Thymus (tissue), 11 donors: ENCODE measurements around the gene KIFC1. TPM values are rescaled to one million over a fixed set of nuclear protein-coding genes. Genes with fewer than 3 reads are reported as not detected.
A peak's percentile ranks its signal among the peaks of the same experiment; 100 is the strongest.

Experiments used
- DNase-seq, 9 donors: peaks; one replicate each; pipeline ENCODE4 v3.0.0-alpha.2; 2013; ENCODE audit warnings: low spot score in 9 of 9, low read depth in 6 of 9, missing footprints in 1 of 9
- H3K27ac ChIP-seq, 2 donors: one replicate each; pipeline ENCODE4 v1.5.1; 2013; ENCODE audit warnings: control low read depth in 1 of 2, low read depth in 1 of 2, low read length in 1 of 2, mild to moderate bottlenecking in 1 of 2, moderate library complexity in 1 of 2
- H3K27me3 ChIP-seq, 2 donors: one replicate each; pipeline ENCODE4 v1.5.1; 2013; ENCODE audit warnings: low read length in 1 of 2; ENCODE audit not compliant: control insufficient read depth in 2 of 2, insufficient read depth in 1 of 2
- H3K36me3 ChIP-seq, 2 donors: one replicate each; pipeline ENCODE4 v1.5.1; 2013; ENCODE audit warnings: low read length in 1 of 2, mild to moderate bottlenecking in 1 of 2, moderate library complexity in 1 of 2; ENCODE audit not compliant: control insufficient read depth in 2 of 2, insufficient read depth in 2 of 2
- H3K4me1 ChIP-seq, 2 donors: one replicate each; pipeline ENCODE4 v1.5.1; 2013; ENCODE audit warnings: low read length in 2 of 2; ENCODE audit not compliant: control insufficient read depth in 2 of 2, insufficient read depth in 2 of 2
- H3K4me3 ChIP-seq, 2 donors: one replicate each; pipeline ENCODE4 v1.5.1; 2013; ENCODE audit warnings: low read length in 2 of 2, control low read depth in 1 of 2, mild to moderate bottlenecking in 1 of 2
- H3K9me3 ChIP-seq, 2 donors: one replicate each; pipeline ENCODE4 v1.5.1; 2013; ENCODE audit warnings: low read length in 1 of 2, mild to moderate bottlenecking in 1 of 2; ENCODE audit not compliant: control insufficient read depth in 2 of 2, insufficient read depth in 1 of 2
- WGBS: extraction: QIAGEN DNeasy Blood & Tissue Kit; methylation state at CpG from one replicate; pipeline ENCODE4 v1.1.7; 2013; 5-methylcytosine and 5-hydroxymethylcytosine counted together
- polyA plus RNA-seq: library from polyadenylated mRNA; stranded (reverse); fragments of 200-250 nt; gene quantifications from one replicate; pipeline ENCODE4 v1.2.3, GENCODE V29; 2013
- total RNA-seq: library from RNA; stranded (reverse); fragments of 120-200 nt; gene quantifications from one replicate; pipeline ENCODE4 v1.2.4, GENCODE V29; 2013
- donor health status: healthy.

The KIFC1 gene
- total and polyA plus RNA-seq, 2 donors, result 5.5 to 34.3 TPM

DNA sequence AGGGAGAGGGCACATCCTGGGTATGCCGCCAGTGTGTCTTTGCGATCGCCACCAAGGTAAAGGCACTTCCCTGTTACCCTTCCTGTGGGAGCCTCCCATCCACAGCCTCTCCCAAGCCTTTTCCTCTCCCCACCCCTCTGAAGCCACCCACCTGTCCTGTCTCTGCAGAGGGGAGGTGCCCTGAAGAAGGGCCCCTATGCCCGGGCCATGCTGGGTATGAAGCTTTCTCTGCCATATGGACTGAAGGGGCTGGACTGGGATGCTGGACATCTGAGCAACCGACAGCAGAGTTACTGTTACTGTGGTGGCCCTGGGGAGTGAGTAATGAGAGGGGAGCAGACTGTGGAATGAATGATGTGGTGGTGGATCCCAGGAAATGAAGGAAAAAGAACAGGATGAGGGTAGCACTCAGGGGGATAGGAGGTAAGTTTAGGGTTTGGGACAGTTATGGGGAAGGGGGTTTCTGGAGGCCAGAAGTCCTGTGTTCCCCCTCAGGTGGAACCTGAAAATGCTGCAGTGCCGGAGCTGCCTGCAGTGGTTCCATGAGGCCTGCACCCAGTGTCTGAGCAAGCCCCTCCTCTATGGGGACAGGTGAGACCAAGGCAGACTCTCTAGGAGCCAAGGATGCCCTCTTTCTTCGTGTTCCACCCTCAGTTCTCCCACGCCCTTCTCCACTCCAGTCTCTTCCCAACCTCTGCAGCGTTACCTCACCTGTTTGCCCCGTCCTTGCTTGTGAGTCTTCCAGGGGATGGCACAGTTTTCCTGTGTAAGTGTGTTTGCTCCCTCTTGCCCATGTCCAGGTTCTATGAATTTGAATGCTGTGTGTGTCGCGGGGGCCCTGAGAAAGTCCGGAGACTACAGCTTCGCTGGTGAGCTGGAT, 21.9 kb downstream of the KIFC1 start:
- peaks cover 0 to 7% of the 10 kb centered on the region in 2 donors for H3K9me3 ChIP-seq
- no peaks in the 10 kb centered on the region for H3K27me3 ChIP-seq
- WGBS, result 96% methylated on average over 14 of the region's 14 CpGs
- peaks cover 20 to 41% of the 10 kb centered on the region in 2 donors for H3K4me1 ChIP-seq
- H3K4me3 ChIP-seq, result no peak overlapping the region
- H3K36me3 ChIP-seq, result peaks cover 44 to 45% of the 10 kb centered on the region in 2 donors
- H3K27ac ChIP-seq, result no peak overlapping the region
- no peak for DNase-seq

DNA sequence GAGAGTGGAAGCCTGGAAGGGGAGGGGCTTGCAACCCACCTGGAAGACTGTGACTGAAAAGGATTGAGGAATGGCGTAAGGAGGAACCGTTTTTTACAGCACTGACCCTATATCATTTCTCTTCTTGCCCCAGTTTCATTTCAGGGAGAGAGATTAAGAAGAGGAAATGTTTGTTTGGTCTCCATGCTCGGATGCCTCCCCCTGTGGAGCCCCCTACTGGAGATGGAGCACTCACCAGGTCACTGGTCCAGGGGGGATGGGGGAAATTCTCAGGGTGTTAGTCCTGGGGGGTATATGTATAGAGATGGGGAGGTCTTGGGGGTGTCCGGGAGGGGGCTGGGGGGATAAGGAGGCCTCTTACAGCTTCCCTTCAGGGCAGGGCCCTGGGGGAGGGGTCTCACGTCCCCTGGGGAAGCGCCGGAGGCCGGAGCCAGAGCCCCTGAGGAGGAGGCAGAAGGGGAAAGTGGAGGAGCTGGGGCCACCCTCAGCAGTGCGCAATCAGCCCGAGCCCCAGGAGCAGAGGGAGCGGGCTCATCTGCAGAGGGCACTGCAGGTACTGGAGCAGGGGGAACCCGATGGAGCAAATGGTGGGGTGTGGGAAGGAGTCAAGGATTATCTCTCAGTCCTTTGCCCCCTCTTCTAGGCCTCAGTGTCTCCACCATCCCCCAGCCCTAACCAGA, 23.1 kb downstream of the KIFC1 start:
- peaks cover 0 to 7% of the 10 kb centered on the region in 2 donors for H3K9me3 ChIP-seq
- peaks cover 44 to 45% of the 10 kb centered on the region in 2 donors for H3K36me3 ChIP-seq
- WGBS, result 83% methylated on average over 12 of the region's 12 CpGs
- no peaks in the 10 kb centered on the region for H3K27me3 ChIP-seq
- no peak for DNase-seq
- peaks cover 33 to 48% of the 10 kb centered on the region in 2 donors for H3K4me1 ChIP-seq
- H3K27ac ChIP-seq, result no peak overlapping the region
- H3K4me3 ChIP-seq, result no peak overlapping the region

DNA sequence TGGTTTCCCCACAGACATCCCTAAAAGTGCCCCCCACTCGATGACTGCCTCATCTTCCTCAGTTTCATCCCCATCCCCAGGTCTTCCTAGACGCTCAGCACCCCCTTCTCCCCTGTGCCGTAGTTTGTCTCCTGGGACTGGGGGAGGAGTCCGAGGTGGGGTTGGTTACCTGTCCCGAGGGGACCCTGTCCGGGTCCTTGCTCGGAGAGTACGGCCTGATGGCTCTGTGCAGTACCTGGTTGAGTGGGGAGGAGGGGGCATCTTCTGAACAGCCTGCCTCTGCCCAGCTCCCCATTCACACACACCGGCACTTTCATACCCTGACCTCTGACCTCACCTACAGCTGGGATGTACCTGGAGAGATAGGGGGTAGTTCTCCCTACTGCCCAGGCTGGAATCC, 24.2 kb downstream of the KIFC1 start:
- 97% methylated on average over 9 of the region's 9 CpGs for WGBS
- no peaks in the 10 kb centered on the region for H3K27me3 ChIP-seq
- no peak overlapping the region for H3K4me3 ChIP-seq
- no peak overlapping the region for H3K27ac ChIP-seq
- H3K4me1 ChIP-seq, result peaks cover 39 to 53% of the 10 kb centered on the region in 2 donors
- H3K36me3 ChIP-seq, result peaks cover 44 to 45% of the 10 kb centered on the region in 2 donors
- no peak for DNase-seq
- H3K9me3 ChIP-seq, result peaks cover 0 to 3% of the 10 kb centered on the region in 2 donors

DNA sequence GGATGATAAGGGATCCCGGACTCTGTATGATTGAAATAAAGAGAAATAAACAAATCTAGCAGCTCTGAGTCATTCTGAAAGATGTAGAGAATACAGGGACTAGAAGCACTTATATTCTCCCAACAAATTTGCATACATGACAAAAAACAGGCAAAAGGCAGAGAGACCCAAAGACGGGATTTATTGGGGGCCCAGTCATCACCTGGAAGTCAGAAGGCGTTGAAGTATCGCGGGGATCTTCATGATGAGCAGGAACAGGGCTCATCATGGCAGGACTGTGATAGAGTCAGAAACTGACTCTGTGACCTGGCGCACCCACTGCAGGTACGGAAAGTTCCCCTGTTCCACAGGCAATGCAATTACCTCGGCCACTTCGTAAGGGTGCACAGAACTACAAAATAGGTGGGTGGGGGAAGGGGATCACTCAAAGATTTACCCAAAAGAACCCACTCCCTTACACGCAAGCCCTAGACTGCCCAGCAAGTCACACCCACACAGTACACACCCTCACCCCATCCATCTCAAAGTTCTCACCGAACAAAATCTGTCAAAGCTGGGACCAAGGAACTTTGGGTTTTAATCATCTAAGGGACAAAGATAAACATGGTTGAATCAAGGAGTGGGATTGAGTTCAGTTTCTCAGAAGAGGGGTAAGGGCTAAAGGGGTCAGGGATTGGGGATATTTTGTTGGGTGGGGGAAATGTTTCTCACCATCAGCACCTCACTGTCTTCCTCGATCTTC, 24.9 kb downstream of the KIFC1 start:
- Histone ChIP-seq H3K36me3 (peaks cover 44 to 45% of the 10 kb centered on the region in 2 donors), H3K9me3 (peaks cover 0 to 3% of the 10 kb centered on the region in 2 donors), H3K27ac (peak overlapping the region in 1 of 2 donors; percentile 30), H3K4me3 (peak overlapping the region; percentile 71 to 79), H3K4me1 (peaks cover 36 to 53% of the 10 kb centered on the region in 2 donors), H3K27me3 (no peaks in the 10 kb centered on the region)
- WGBS, result 84% methylated on average over 12 of the region's 12 CpGs
- no peak for DNase-seq

DNA sequence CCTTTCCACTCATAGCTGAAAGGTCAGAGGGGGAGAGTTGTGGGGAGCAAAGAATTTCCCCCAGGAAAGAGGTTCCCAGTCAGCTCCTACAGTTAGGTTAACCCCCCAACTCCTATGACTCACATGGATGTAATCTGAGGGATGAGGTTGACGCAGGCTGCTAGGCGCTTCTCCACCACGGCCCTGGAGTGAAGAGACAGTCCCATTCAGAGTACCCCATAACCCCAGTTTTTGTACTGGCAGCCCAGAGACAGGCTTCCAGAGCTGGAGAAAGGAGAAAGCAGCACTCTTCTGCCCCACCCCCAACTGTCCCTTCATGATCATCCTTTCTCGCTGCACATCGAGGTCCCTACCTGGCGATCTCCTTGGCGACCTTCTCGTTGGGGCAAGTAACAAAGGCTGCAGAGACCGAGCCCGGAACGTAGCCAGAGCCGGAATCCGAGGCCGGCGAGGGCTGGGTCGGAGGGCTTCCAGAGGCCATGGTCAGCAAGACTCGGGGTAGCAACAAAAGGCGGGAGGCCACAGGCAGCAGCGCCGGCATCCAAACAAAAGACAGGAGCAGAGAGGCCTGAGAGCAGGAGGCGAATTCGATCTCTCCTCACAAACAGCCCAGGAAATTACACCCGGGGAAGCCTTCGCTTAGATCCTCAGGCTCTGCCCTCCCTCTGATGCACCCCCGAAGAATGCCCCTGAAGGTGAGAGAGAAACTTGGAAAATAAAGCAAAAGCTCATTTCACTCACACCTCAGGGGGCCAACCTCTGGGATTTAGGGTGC, 25.7 kb downstream of the KIFC1 start:
- DNase-seq, result no peak
- Histone ChIP-seq H3K4me3 (peak overlapping the region; percentile 71 to 79), H3K9me3 (peaks cover 0 to 3% of the 10 kb centered on the region in 2 donors), H3K36me3 (peaks cover 42 to 45% of the 10 kb centered on the region in 2 donors), H3K27ac (peak overlapping the region; percentile 92 to 94), H3K27me3 (no peaks in the 10 kb centered on the region), H3K4me1 (peaks cover 37 to 50% of the 10 kb centered on the region in 2 donors)
- WGBS, result 6% methylated on average over 25 of the region's 25 CpGs

DNA sequence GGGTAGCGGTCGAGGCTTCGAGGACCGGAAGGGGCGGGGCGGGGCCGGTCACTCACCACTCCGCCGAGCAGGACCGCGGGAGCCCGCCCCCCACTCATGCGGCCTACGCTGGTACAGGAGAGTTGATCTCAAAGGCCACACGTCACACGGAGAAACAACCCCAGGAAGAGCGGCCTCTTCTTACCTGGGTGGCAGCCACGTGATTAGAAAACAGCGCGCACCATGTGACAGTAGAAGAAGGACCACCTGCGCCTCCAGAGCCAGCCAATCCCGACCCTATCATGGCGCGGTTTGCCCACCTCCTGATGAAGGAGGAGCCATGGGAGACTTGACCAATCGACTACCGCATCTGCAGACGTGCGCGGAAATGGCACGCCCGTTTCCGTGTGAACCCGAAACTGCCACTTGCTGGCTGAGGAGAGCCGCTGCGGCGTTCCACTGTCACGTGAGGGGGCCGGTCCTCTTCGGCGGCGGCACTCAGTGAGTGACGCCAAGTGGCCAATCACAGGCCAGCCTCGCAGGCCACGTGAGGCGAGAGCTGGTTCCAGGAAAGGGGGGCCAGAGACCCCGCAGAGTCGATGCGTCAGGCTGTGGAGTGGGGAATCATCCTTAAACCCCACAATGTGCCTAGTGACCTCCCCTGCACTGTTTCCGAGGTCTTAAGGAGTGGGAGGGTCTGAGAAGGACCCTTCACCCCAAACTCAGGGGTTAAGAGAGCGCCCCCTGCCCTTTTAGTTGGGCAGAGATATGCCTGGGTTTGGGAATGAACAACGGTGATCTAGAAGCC, 26.5 kb downstream of the KIFC1 start, which contains the start of gene CUTA:
Gene CUTA (minus strand): TSS at position 205 of the 787 bp plus-strand sequence. CDS start 107 bp downstream, at position 98.
- peaks cover 37 to 50% of the 10 kb centered on the region in 2 donors for H3K4me1 ChIP-seq
- peaks cover 35 to 37% of the 10 kb centered on the region in 2 donors for H3K36me3 ChIP-seq
- H3K4me3 ChIP-seq, result peak within 1 kb of the TSS; percentile 71 to 79
- H3K27ac ChIP-seq, result peak within 1 kb of the TSS; percentile 94 to 98
- WGBS, result under 1% methylated on average over 51 of the region's 51 CpGs
- H3K9me3 ChIP-seq, result peaks cover 0 to 3% of the 10 kb centered on the region in 2 donors
- H3K27me3 ChIP-seq, result no peaks in the 10 kb centered on the region
- peak; percentile 97 to 100 (median 99) for DNase-seq

DNA sequence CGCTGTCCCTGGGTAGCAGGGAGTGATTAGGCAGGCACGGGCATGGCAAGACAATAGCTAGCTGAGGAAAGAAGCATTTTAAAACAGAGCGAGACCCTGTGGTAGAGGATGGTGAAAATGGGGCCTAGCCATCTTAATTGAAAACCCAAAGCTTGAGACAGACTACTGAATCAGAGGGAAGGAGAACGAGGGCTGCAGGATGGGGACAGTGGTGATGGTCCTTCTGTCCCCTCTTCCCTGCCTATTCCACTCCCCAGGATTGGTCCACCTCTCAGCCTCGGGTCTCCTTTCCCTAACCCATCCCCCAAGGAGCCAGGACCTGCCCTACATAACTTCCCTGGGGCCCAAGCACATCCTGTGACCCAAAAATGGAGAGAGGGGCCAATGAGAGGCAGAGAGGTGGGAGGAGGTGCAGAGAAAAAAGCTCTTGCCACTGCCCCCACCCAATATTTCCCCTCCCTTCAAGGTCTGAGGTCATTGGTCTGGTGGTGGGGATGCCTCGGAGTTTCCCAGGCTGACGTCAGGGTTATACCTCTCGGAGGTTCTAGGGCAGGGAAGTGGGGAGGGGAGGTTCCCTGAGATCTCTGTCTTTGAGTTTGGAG, 27.2 kb downstream of the KIFC1 start:
- 63% methylated on average over 8 of the region's 8 CpGs for WGBS
- no peaks in the 10 kb centered on the region for H3K27me3 ChIP-seq
- H3K4me3 ChIP-seq, result peak overlapping the region; percentile 43 to 45
- H3K4me1 ChIP-seq, result peaks cover 37 to 50% of the 10 kb centered on the region in 2 donors
- H3K36me3 ChIP-seq, result peaks cover 28 to 34% of the 10 kb centered on the region in 2 donors
- peak overlapping the region; percentile 93 to 98 for H3K27ac ChIP-seq
- H3K9me3 ChIP-seq, result peaks cover 0 to 3% of the 10 kb centered on the region in 2 donors
- DNase-seq, result peak in 2 of 9 donors; percentile 48 to 74
